ENCODE data around the gene CCDC112. TPM values are rescaled to one million over a fixed set of nuclear protein-coding genes. Genes with fewer than 3 reads are reported as not detected.

Gene CCDC112
- total and polyA plus RNA-seq, 9 donors = 1.5 to 5.6 (median 3.1) TPM

- DNase-seq = no peak
- H3K27me3 ChIP-seq = no peaks in the 10 kb centered on the region
- intact Hi-C loops (cut with DNase I) = no loop called here
- no peaks in the 10 kb centered on the region for H3K36me3 ChIP-seq
- peak overlapping the region; percentile 47 to 56 for H3K27ac ChIP-seq
- peak overlapping the region; percentile 81 for H3K4me3 ChIP-seq
- H3K9me3 ChIP-seq = no peaks in the 10 kb centered on the region
- 31 to 34% (median 34%) methylated on average over 7 of the region's 7 CpGs for WGBS, 3 donors
- TF ChIP-seq, protein P1, sequence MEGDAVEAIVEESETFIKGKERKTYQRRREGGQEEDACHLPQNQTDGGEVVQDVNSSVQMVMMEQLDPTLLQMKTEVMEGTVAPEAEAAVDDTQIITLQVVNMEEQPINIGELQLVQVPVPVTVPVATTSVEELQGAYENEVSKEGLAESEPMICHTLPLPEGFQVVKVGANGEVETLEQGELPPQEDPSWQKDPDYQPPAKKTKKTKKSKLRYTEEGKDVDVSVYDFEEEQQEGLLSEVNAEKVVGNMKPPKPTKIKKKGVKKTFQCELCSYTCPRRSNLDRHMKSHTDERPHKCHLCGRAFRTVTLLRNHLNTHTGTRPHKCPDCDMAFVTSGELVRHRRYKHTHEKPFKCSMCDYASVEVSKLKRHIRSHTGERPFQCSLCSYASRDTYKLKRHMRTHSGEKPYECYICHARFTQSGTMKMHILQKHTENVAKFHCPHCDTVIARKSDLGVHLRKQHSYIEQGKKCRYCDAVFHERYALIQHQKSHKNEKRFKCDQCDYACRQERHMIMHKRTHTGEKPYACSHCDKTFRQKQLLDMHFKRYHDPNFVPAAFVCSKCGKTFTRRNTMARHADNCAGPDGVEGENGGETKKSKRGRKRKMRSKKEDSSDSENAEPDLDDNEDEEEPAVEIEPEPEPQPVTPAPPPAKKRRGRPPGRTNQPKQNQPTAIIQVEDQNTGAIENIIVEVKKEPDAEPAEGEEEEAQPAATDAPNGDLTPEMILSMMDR (IDR thresholded peaks at IDR 0.05) = no peak
- TF ChIP-seq EP300 (IDR thresholded peaks at IDR 0.05) = no peak
- TF ChIP-seq POLR2A (IDR thresholded peaks at IDR 0.05) = no peak
- peaks cover 2% of the 10 kb centered on the region for H3K4me1 ChIP-seq (ENCODE audit: insufficient read depth)
Measured at GRCh38 chr5:115263078-115263380, 33.4 kb downstream of the CCDC112 start.

DNA sequence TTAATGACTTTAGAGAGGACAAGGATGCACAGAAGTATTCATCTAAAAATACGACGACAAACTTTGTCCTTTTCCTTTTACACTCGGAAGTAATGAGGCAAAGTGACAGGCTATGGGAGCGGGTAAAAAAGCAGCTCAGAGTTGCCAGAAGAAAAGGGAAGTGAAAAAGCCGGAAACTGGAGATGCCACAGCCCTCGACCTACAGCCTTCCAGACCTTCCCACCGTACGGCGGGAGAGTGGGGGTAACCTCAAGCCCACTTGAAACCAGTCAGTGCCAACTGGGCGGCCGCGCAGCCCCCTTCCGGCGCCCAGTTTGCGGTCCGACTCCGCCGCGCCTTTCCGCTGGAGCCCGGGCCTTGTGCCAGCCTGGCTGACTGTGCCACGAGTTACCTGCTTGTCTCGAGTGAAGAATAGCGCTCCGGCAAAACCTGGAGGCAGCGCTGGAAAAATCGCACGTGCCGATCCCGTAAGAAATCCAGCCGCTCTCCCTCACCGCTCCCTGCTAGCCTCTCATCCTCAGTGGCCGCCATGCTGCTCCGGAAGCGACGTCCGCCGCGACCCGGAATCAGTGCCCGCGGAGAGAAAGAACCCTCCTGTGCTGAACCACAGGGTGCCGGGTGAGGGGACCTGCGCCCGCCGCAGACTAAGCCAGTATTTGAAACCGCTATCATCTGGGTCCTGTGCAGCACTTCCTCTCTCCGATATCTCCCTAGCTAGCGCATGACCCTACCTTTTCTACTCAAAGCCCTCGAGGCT, 34.0 kb downstream of the CCDC112 start, which contains the start of gene PGGT1B:
Gene PGGT1B (minus strand): TSS at position 557 of the 757 bp plus-strand sequence. CDS start 26 bp downstream, at position 531.
- 0 to 1% (median 0%) methylated on average over 49 to 50 of the region's 50 CpGs for WGBS, 3 donors

GRCh38 chr5:115262011-115262320, 34.5 kb downstream of the CCDC112 start:
- WGBS, 3 donors = 1 to 3% (median 2%) methylated on average over 8 of the region's 8 CpGs
- Histone ChIP-seq H3K4me3 (peak overlapping the region; percentile 81), H3K27me3 (no peaks in the 10 kb centered on the region), H3K9me3 (no peaks in the 10 kb centered on the region), H3K27ac (no peak overlapping the region), H3K36me3 (no peaks in the 10 kb centered on the region), H3K4me1 (ENCODE audit: insufficient read depth) (peaks cover 2% of the 10 kb centered on the region)
- DNase-seq = no peak
- TF ChIP-seq, protein P1 (IDR thresholded peaks at IDR 0.05) = no peak
- TF ChIP-seq EP300 (IDR thresholded peaks at IDR 0.05) (no peak), POLR2A (IDR thresholded peaks at IDR 0.05) (no peak)
- intact Hi-C loops (cut with DNase I) = no loop called here

More for the DNA sequence above, 34.0 kb downstream of the CCDC112 start, which contains the start of gene PGGT1B:
- Histone ChIP-seq H3K4me3 (peak within 1 kb of the TSS; percentile 81), H3K9me3 (no peaks in the 10 kb centered on the region), H3K27me3 (no peaks in the 10 kb centered on the region), H3K27ac (peak within 1 kb of the TSS; percentile 47 to 56), H3K36me3 (no peaks in the 10 kb centered on the region), H3K4me1 (ENCODE audit: insufficient read depth) (peaks cover 2% of the 10 kb centered on the region)
- peak; percentile 61 to 83 (median 65) for DNase-seq
- TF ChIP-seq, protein P1 (IDR thresholded peaks at IDR 0.05) = no peak
- intact Hi-C loops (cut with DNase I) = no loop called here

DNA sequence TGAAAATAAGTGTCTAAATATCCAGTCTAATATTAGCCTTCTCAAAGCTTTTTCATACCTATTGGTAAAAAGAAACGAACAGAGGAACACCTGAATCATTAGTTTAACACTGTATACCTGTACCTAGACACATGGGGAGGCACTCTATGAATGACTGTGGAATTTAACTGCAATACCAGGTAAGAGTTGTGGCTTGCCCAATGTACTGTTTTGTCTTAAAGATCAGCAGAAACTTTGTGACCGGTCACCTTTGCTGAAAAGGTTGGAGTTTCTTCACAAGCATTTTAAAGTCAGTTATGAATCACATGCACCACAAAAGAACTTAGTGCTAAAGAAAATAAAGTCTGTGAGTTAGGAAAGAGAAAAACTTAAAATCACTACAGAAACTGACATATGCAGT, 36.2 kb downstream of the CCDC112 start:
- TF ChIP-seq POLR2A (IDR thresholded peaks at IDR 0.05) (no peak), EP300 (IDR thresholded peaks at IDR 0.05) (no peak)
- TF ChIP-seq, protein P1 (IDR thresholded peaks at IDR 0.05) = no peak
- 84 to 91% (median 87%) methylated on average over 2 of the region's 2 CpGs for WGBS, 3 donors
- DNase-seq = no peak
- intact Hi-C loops (cut with DNase I) = no loop called here
- Histone ChIP-seq H3K4me3 (no peak overlapping the region), H3K4me1 (ENCODE audit: insufficient read depth) (peaks cover 2% of the 10 kb centered on the region), H3K36me3 (no peaks in the 10 kb centered on the region), H3K27me3 (no peaks in the 10 kb centered on the region), H3K27ac (no peak overlapping the region), H3K9me3 (no peaks in the 10 kb centered on the region)

All from ovary (tissue), 9 donors.